CD4-positive, alpha-beta T cell treated with Interferon alpha-2 for 1 hour (primary cell): Measurements from ENCODE around the gene CYP19A1.

Experiments
- DNase-seq, 2 donors: peaks; one replicate each; pipeline ENCODE4 v3.0.0-alpha.2; 2020 to 2022

The CYP19A1 gene

DNA sequence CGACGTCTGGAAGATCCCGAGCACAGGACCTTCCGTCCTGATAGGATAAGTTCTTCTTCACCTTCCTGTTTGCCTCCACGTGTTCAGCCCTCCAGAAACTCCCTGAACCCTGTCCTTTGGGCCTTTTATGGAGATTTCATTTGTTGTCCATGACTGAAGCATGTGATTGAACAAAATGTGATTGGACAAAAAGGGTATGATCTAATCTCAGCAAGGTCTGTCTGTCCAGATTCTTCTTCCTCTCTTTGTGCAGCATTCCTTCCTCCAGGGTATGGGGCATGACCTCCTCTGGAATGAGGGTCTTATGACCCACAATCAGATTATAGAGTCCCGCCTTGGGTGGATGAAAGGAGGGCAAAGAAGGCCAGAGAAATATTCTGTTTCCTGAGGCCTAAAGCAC lies at the start of gene CYP19A1:
CYP19A1 (minus strand) TSS at position 101 of the 400 bp plus-strand sequence. CDS start 95,684 bp downstream, outside the sequence.
- no peak for DNase-seq

DNA sequence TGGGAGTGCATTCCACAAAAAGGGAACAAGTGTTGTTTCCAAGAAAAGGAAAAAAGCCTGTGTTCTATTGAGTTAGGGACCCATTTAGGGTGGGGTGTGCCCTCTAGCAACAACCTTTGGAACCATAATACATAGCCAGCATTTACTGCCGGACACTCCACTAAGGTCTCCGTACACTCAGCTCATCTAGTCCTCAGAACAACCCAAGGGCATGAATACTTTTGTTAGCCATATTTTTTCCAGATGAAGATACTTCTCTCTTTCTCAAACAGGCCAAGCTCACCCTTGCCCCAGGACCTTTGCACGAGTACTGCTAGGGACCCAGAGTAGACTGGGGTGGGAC lies 49.3 kb upstream of the CYP19A1 start:
- no peak for DNase-seq

DNA sequence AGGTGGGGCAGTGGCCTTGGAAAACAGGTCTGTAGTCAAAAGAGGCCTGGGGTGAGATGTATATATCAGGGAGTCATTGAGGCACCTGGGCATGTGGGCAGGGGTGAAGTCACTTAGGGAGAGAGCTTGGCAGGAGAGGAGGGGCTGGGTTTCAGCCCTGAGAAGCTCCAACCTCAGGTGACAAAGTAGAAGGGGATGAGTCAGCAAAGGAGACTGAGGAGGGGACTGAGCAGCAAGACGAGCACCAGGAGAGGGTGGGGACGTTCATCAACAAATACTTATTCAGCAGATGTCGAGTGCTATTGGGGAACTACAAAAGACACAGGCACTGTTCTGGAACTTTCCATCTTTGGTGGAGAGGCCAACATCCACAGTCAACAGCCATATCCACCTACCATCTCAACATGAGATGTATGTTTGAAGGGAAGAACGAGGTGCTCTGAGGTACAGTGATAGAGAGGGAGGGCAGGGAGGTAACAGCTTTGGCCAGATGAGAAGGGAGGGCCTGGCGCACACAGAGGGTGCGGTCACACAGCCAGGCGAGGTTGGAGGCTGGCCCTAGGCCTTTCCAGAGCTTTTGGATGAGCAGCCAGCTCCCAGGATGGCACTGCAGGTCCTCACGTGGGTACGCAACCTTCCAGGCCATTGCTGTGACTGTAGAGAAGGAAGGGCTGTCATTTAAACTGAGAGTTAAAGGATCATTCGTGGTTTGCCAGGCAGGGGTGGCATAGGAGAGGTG lies 48.7 kb upstream of the CYP19A1 start:
- no peak for DNase-seq

DNA sequence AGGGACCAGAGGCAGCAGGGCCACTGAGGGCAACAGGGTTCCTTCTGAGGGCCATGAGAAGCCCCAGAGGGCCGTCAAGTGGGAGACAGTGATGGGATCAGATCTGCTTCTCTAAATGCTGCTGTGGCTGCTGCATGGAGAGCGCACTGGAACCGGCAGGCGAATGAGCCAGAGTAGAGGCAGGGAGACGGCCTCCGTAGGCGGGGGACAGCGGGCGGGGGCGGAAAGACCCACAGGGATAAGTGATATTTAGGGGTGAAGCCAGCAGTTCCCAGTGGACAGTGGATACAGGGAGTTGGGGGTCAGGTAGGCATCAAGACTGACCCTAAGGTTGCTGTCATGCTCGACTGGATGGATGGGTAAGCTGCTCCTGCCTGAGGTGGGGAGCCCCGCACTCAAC lies 48.1 kb upstream of the CYP19A1 start:
- DNase-seq, result no peak

- no peak for DNase-seq
Observed at GRCh38 chr15:51386029-51386428, 47.6 kb upstream of the CYP19A1 start.

GRCh38 chr15:51382787-51383186 lies 44.4 kb upstream of the CYP19A1 start:
- DNase-seq, result no peak

GRCh38 chr15:51380999-51381806 lies 42.8 kb upstream of the CYP19A1 start:
- DNase-seq, result peak; percentile 18 to 45

DNA sequence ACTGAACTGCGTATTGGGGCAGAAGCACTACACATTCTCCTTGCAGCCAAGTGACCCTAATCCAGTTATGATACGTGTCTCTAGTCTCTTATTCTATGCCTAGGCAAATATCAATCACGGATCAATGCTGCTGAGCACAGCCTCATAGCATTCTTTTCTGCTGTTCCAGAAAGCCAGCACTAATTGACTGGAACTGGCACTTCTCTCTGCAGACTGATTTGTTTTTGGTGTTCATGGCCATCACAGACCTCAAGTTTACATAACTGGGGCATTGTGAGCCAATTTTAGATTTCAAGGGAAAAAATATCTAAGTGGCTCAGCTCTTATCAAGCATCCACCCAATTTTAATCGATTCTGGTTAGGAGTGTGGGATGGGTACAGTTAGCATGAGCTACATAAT lies 41.0 kb upstream of the CYP19A1 start:
- DNase-seq, result no peak

DNA sequence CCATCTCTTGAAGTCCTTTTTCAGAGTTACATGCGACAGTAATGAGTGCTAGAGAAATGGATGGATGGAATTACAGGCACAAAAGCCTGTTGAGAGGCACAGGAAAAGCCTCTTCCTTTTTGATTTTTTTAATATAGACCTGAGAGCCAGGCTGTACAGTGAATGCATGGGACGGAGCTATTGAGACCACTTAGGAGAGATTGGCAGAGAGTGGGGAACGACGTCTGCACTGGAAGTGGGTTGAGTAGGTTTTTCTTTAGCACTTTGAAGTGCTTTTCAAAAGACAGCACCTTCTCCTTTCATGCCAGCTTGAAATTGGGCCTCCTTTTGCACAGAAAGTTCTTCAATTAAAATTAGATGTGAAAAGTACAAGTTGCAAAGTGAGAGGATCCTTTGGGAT lies 40.0 kb upstream of the CYP19A1 start:
- no peak for DNase-seq

- no peak for DNase-seq
Observed at GRCh38 chr15:51377038-51377786, 38.8 kb upstream of the CYP19A1 start.

DNA sequence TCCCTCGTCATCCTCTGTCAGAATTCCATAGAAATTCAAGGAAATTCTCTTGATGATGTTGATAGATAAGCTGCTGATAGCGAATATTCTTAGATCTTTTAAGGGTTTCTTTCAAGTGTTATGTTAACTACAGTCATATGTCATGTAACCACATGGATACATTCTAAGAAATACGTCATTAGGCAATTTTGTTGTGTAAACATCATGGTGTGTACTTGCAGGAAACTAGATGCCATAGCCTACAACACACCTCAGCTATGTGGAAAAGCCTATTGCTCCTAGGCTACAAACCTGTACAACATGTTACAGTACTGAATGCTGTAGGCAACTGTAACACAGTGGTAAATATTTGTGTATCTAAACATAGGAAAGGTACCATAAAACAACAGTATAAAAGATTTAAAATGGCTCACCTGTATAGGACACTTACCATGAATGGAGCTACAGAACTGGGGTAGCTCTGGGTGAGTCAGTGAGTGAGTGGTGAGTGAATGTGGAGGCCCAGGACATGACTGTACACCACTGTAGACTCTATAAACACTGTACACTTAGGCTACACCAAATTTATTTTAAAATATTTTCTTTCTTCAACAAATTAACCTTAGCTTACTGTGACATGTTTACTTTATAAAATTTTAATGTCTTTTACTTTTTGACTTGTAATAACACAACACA lies 37.7 kb upstream of the CYP19A1 start:
- no peak for DNase-seq

DNA sequence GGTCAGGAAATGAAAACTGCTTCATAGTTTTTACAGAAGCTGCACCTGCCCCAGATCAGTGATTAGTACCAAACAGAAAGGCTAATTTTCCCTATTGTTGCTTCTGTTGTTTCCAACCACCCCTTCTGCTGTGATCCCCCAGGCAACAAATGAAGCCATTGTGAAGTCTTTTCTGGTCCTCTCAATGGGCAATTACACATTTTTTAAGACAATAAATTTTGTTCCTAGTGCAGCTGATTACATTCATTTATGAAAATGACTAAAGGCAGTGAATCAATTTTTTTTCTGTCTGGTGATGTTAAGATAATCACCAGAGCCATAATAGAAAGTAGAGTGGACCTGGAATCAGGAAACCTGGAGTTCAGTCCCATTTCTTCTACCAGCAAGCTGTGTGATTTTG lies 35.7 kb upstream of the CYP19A1 start:
- DNase-seq, result no peak

DNA sequence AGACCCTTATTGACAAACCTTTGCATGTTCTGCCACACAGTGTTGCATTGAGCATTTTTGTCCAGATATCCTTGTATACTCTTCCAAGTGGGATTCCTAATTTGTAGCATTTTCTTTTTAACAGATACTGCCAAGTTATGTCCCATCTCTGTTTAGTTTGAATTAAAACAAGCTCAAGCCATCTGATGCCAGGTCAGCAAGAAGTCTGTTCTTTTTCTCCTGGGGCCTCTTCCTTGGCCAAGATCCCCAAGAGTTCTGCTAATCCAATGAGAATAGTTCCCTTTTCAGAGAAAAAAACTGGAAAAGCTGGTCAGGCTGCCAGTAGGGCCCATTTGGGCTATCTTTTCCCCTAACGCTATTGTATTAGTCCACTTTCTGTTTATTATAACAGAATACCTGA lies 32.9 kb upstream of the CYP19A1 start:
- no peak for DNase-seq

- DNase-seq, result no peak
Observed at GRCh38 chr15:51369451-51369761, 31.0 kb upstream of the CYP19A1 start.

DNA sequence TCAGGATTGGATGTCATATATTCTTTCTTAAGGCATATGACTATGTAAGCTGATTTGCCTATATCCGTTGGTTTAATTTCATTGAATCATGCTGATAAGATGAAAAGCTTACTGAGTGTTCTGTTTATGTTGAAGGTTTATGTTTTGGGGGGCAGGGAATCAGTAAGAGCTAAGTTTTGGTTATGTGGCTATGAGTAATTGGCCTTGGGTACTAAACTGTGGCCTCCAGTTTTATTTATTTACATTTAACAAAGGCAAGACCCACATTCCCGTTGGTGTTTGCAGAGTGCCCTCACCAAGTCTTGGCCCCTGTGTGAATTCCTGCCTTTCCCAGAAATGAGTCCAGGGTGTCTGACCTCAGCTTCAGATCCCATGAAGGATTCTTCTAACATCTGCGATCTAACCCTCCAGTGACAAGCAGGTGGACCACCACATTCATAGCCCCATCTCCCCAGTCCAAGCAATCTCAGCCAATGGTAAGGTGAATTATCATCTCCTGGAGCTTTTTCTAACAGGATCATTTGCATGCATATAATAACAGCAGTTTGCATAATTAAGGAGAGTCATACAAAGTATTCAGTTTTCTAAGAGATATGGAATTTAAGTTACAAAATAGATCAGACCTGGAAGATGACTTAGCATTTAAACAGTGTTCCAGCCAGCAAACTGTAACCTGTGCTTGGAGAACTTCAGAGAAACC lies 30.5 kb upstream of the CYP19A1 start:
- DNase-seq, result no peak

- no peak for DNase-seq
Observed at GRCh38 chr15:51368307-51368706, 29.9 kb upstream of the CYP19A1 start.

DNA sequence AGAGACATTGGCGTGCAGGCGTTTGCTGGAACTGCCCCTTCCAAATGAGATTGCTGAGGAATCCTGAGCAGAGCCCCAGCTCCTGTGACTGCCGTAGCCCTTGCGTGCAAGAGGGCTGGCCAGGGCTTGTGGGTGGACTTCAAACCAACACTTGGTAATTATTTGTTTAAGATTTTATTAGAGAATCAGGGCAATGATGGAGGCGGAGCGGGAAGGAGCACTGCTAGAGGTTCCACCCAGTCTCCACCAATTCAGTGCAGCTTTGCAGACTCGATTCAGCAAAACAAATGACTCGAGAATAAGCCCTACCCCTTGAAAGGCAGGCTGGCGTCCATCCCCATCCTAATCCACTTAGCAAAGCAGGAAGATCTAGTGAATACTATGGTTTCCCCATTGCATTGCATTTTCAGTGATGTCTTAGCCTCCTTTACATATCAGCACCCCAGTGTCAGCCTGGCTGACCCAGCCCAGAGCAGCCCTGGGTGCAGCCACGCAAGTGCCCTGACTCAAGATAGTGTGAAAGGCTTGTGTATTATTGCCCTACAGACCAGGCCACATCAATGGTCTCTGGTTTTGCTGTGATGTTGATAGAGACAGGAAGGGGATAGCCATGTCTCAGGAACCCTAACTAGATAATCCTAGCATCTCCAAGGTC lies 29.1 kb upstream of the CYP19A1 start:
- no peak for DNase-seq

DNA sequence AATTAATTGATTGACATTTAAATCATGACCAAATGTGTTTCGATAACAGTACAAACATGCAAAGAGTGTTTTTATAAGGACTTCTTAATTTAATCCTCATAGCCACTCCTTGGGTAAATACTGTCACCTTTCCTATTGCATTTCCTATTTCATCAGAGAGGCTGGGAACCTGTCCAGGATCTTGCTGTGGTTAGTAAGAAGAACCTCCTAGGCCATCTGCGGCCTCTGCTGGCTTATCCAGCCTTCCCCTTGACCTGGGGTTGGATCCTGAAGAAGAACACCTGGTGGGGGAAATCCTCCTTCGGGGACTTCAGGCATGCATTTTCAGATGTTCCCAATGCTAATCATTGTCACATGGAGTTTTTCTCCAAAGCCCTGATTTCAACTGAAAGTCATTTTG lies 28.5 kb upstream of the CYP19A1 start:
- no peak for DNase-seq

GRCh38 chr15:51366071-51366470 lies 27.7 kb upstream of the CYP19A1 start:
- no peak for DNase-seq

- DNase-seq, result no peak
Observed at GRCh38 chr15:51365417-51365816, 27.0 kb upstream of the CYP19A1 start.

DNA sequence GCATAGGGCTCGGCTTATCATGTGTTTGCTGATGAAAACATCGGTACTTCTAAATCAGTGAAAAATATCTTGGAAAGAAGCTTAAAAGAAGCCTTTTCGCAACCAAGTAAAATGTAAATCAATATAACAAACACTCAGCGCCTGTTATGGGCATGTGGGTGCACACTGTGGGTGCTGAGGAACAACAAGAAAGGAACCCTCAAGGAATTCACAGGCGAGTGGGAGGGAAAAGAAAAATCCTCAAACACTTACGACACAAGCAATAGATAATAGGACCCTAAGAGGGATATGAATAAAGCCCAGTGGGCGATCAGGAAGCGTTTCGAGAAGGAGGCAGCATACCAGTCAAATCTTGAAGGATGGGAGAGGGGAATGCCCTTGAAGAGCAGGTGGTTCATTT lies 25.0 kb upstream of the CYP19A1 start:
- no peak for DNase-seq

DNA sequence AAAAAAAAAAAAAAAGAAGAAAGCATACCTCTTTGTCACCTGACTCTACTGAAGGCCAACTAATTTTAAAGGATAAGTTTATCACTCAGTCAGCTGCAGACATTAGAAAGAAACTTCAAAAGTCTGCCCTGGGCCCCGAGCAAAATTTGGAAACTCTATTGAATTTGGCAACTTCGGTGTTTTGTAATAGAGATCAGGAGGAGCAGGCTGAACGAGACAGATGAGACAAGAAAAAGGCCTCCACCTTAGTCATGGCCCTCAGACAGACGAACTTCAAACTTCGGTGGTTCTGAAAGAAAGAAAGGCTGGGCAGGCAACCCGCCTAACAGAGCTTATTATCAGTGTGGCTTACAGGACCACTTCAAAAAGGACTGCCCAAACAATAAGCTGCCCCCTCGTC lies 21.6 kb upstream of the CYP19A1 start:
- no peak for DNase-seq
